DOHH2 (cell line): Measurements from ENCODE around the gene NPIPB8.
A peak's percentile ranks its signal among the peaks of the same experiment; 100 is the strongest.
"Not testable (repeated sequence)": the region's sequence is repeated elsewhere in the genome, so short reads cannot be mapped to it uniquely, and the experiment has no call there.

Experiments
- H3F3A ChIP-seq: fragments of 200-600 bp; sonication (generic), shearing (Covaris generic); 2 replicates; pipeline ENCODE4 v1.6.0; 2016; ENCODE audit warnings: antibody characterized with exemption, mild to moderate bottlenecking; ENCODE audit not compliant: control insufficient read depth, insufficient read depth
- H3K27ac ChIP-seq: fragments of 200-600 bp; sonication (generic); 2 replicates; pipeline ENCODE4 v1.5.1; 2014; ENCODE audit warnings: low read depth, mild to moderate bottlenecking, low read length, moderate library complexity
- H3K27me3 ChIP-seq: fragments of 200-600 bp; sonication (generic); 2 replicates; pipeline ENCODE4 v1.6.1; 2014; ENCODE audit warnings: mild to moderate bottlenecking, low read length, mixed read lengths; ENCODE audit not compliant: control insufficient read depth
- H3K36me3 ChIP-seq: fragments of 200-600 bp; sonication (generic); 2 replicates; pipeline ENCODE4 v1.6.1; 2014; ENCODE audit warnings: mild to moderate bottlenecking, low read length, moderate library complexity, mixed read lengths; ENCODE audit not compliant: control insufficient read depth
- H3K4me1 ChIP-seq: fragments of 200-600 bp; sonication (generic); 2 replicates; pipeline ENCODE4 v1.6.1; 2014; ENCODE audit warnings: mild to moderate bottlenecking, low read length, mixed read lengths; ENCODE audit not compliant: control insufficient read depth
- H3K4me2 ChIP-seq: fragments of 200-600 bp; sonication (generic); 2 replicates; pipeline ENCODE4 v1.6.0; 2014; ENCODE audit warnings: mild to moderate bottlenecking, low read length, moderate library complexity
- H3K4me3 ChIP-seq: fragments of 200-600 bp; sonication (generic); 2 replicates; pipeline ENCODE4 v1.5.1; 2014; ENCODE audit warnings: mild to moderate bottlenecking, low read length, mixed read lengths
- H3K79me2 ChIP-seq: fragments of 200-600 bp; sonication (generic); 2 replicates; pipeline ENCODE4 v1.6.1; 2014; ENCODE audit warnings: mild to moderate bottlenecking, low read length, mixed read lengths; ENCODE audit not compliant: control insufficient read depth
- H3K9me2 ChIP-seq: fragments of 200-600 bp; sonication (generic); replicated peaks from 2 replicates; pipeline ENCODE4 v1.6.1; 2014; ENCODE audit warnings: mild to moderate bottlenecking, low read length, mixed read lengths; ENCODE audit not compliant: control insufficient read depth
- H3K9me3 ChIP-seq: fragments of 200-600 bp; sonication (generic); 2 replicates; pipeline ENCODE4 v1.6.1; 2014; ENCODE audit warnings: antibody characterized with exemption, low read length, mixed read lengths; ENCODE audit not compliant: control insufficient read depth, insufficient read depth
- H4K20me1 ChIP-seq: fragments of 200-600 bp; sonication (generic); 2 replicates; pipeline ENCODE4 v1.6.0; 2014; ENCODE audit warnings: low read depth, mild to moderate bottlenecking, antibody characterized with exemption, low read length, moderate library complexity; ENCODE audit not compliant: control insufficient read depth, insufficient read depth
- CTCF ChIP-seq: fragments of 200-600 bp; sonication (generic); IDR thresholded peaks from one replicate; pipeline ENCODE4 v1.5.1; 2014; ENCODE audit warnings: antibody characterized with exemption, mild to moderate bottlenecking, low read depth, low read length; ENCODE audit not compliant: poor library complexity, severe bottlenecking
- EZH2phosphoT487 ChIP-seq: fragments of 200-600 bp; sonication (generic); IDR thresholded peaks from 2 replicates; pipeline ENCODE4 v1.6.1; 2017; ENCODE audit warnings: borderline replicate concordance, mild to moderate bottlenecking, antibody characterized with exemption, low read length, moderate library complexity, mixed read lengths

The NPIPB8 gene

GRCh38 chr16:28596115-28596630 is 41.7 kb upstream of the NPIPB8 start:
- TF ChIP-seq CTCF = no peak
- TF ChIP-seq EZH2phosphoT487 = no peak
- H3K4me3 ChIP-seq = no peak overlapping the region
- no peak overlapping the region for H3K4me2 ChIP-seq
- H3K9me2 ChIP-seq = no peaks in the 10 kb centered on the region
- no peaks in the 10 kb centered on the region for H3K79me2 ChIP-seq
- H4K20me1 ChIP-seq = no peaks in the 10 kb centered on the region
- H3K27me3 ChIP-seq = no peaks in the 10 kb centered on the region
- no peak overlapping the region for H3K27ac ChIP-seq
- no peaks in the 10 kb centered on the region for H3F3A ChIP-seq
- peaks cover 1% of the 10 kb centered on the region; the same call in 1 of the 2 replicates for H3K36me3 ChIP-seq
- peaks cover 10% of the 10 kb centered on the region for H3K4me1 ChIP-seq
- no peaks in the 10 kb centered on the region for H3K9me3 ChIP-seq

- no peaks in the 10 kb centered on the region for H3K9me2 ChIP-seq
- no peak within 1 kb of the TSS for H3K27ac ChIP-seq
- no peak within 1 kb of the TSS for H3K4me2 ChIP-seq
- H3K79me2 ChIP-seq = no peaks in the 10 kb centered on the region
- H3K36me3 ChIP-seq = no peaks in the 10 kb centered on the region
- TF ChIP-seq EZH2phosphoT487 (no peak), CTCF (no peak)
- no peak within 1 kb of the TSS for H3K4me3 ChIP-seq
- peaks cover 10% of the 10 kb centered on the region for H3K4me1 ChIP-seq
- H3F3A ChIP-seq = no peaks in the 10 kb centered on the region
- no peaks in the 10 kb centered on the region for H4K20me1 ChIP-seq
- H3K27me3 ChIP-seq = no peaks in the 10 kb centered on the region
- no peaks in the 10 kb centered on the region for H3K9me3 ChIP-seq
These were observed 40.8 kb upstream of the NPIPB8 start, which contains the start of gene SULT1A2 for GRCh38 chr16:28596840-28597691. TSS of gene SULT1A2 (minus strand) at chr16:28597050. CDS start at chr16:28595930, 1,120 bp downstream.

GRCh38 chr16:28597692-28598261 is 40.1 kb upstream of the NPIPB8 start:
- Histone ChIP-seq H3K4me1 (peaks cover 15% of the 10 kb centered on the region), H3K79me2 (no peaks in the 10 kb centered on the region), H3K4me3 (no peak overlapping the region), H3K27me3 (no peaks in the 10 kb centered on the region), H3K36me3 (no peaks in the 10 kb centered on the region), H4K20me1 (no peaks in the 10 kb centered on the region), H3F3A (peaks cover 3% of the 10 kb centered on the region), H3K9me2 (no peaks in the 10 kb centered on the region), H3K4me2 (no peak overlapping the region), H3K9me3 (no peaks in the 10 kb centered on the region), H3K27ac (no peak overlapping the region)
- no peak for TF ChIP-seq EZH2phosphoT487
- TF ChIP-seq CTCF = peak; percentile 20

- H4K20me1 ChIP-seq, H3K4me3 ChIP-seq, H3K27me3 ChIP-seq, H3K4me2 ChIP-seq, H3K36me3 ChIP-seq, H3K79me2 ChIP-seq, H3K9me3 ChIP-seq, H3K27ac ChIP-seq, H3K9me2 ChIP-seq: not testable (repeated sequence)
- peaks cover 12% of the 10 kb centered on the region for H3F3A ChIP-seq
- peaks cover 21% of the 10 kb centered on the region for H3K4me1 ChIP-seq
These were observed 38.2 kb upstream of the NPIPB8 start for GRCh38 chr16:28599377-28600285.

- H3K4me2 ChIP-seq, H4K20me1 ChIP-seq, H3K27ac ChIP-seq, H3K79me2 ChIP-seq, H3K9me3 ChIP-seq, H3K36me3 ChIP-seq, H3K4me3 ChIP-seq, H3K27me3 ChIP-seq, H3K9me2 ChIP-seq: not testable (repeated sequence)
- Histone ChIP-seq H3F3A (peaks cover 18% of the 10 kb centered on the region), H3K4me1 (peaks cover 21% of the 10 kb centered on the region)
These were observed 36.9 kb upstream of the NPIPB8 start for GRCh38 chr16:28600965-28601364.
